Activated CD4-positive, alpha-beta T cell treated with anti-CD3 and anti-CD28 coated beads for 24 hours (primary cell): ENCODE results near the gene SRRM3.
"Not testable (repeated sequence)": the region's sequence is repeated elsewhere in the genome, so short reads cannot be mapped to it uniquely, and the experiment has no call there.

Experiments used
- DNase-seq, 2 donors: peaks; one replicate each; pipeline ENCODE4 v3.0.0-alpha.2; 2020; ENCODE audit warnings: low read depth in 2 of 2

The SRRM3 gene

DNA sequence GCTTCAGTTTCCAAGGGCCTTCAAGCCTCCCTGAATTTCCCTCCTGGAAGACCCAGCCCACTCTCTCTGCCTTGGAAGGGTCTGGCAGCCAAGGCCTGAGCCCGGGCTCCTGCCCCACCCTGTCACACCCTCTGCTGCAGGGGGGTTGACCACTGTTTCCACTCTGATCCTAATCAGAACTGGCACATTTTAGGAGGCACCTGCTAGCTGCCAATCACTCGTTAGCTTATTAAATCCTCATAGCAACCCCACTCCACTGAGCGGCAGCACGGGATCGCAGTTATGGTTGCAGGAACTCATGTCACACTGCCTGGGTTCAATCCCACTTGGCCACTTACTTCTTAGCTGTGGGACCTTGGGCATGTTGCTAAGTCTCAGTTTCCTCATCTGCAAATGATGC, 113.7 kb downstream of the SRRM3 start:
- DNase-seq: no peak

DNA sequence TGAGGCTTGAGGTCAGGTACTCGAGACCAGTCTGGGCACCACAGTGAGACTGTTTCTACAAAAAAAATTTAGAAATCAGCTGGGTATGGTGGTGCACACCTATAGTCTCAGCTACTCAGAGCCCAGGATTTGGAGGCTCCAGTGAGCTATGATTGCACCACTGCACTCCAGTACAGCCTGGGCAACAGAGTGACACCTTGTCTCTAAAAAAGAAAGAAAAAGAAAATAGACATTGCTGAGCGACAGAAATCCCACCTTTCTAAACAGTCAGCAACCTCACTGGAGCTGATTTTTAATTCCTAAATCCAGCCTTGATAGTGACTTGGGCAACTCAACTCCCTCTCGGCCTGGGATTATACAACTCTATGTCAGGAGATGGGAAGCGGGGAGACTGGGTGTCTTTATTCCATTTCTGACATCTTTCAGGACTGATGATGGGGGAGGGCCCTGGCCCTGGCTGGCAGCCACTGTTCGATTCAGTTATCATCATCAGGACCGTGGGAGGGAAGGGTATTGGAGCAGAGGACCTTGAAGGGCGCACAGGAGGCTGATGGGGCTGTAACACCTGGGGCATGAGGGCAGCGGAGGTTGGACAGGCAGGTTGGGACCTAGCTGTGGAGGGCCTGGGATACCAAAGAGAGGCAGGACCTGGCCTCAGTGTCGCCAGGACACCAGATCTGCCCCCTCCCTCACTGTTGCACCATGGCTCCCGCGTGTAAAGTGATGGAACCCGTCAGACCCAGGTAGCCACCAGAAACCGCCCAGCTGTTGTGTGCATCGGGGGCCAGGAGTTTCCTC, 115.5 kb downstream of the SRRM3 start:
- DNase-seq: no peak

DNA sequence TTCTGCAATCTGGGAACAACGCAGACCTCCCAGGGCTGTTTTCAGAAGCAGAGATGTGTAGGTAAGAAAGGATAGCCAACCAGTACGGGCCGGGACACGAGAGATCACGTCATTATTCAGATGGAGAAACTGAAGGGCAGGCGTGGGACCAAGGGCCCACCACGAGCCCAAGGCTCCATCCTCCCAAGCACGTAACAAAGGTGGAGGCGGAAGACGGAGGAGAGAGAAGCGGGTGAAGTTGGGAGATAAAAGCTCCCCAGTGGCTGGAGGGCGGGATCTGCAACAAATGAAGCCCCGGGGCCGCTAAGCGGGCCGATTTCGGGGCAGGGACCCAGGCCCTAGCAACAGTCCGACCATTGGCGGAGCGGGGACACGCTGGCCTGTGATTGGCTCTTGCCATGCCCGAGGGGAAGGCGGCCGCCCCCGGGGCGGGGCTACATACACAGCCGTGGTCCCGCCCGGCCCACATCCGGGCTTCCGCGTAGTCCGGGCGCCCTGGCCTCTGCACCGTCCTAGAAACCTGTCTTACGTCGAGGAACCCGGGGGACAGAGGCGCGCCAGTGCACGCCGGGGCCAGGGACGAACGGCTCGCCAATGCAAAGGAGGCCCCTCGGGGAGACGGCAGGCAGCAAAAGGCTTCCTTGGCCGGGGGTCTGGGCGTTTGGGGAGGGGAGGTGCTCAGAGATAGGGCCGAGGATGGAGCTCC, 116.2 kb downstream of the SRRM3 start:
- peak; percentile 87 to 91 for DNase-seq

DNA sequence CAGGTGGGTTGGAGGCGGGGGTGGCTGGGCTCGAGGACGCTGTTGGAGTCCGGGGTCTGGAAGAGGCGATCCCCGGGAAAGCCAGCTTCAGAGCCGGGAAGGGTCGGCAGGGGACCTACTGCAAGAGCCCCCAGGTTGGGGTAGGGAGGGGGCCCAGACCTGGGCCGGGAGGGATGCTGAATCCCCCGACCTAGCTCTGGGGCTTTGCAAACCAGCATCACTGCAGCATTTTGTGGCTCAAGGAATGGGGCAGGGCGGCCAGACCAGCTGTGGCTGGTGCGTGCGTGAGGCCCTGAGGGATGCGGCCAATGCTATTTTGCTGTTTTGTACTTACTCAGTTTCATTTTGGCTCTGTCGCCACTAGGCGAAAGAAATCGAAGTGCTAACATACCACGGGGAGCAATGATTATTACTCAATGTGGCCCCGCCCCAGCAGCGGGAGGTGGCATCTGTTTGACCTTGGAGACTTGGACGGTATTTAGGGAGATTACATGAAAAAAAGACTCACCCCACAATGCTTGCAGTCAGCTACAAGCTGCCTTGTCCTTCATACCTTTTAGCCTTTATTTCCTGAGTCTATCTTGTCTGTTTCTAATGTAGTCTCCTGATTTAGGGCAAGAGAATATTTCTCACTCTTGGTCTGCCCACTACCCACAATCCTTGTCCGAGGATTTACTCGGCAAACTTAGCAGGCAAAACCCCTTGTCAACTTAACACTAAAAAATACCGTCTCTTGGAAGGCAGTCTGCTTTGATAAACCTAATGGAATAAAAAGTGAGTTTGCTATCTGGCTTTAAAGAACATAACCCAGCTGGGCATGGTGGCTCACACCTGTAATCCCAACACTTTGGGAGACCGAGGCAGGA, 117.0 kb downstream of the SRRM3 start:
- DNase-seq: peak; percentile 34 to 42

DNA sequence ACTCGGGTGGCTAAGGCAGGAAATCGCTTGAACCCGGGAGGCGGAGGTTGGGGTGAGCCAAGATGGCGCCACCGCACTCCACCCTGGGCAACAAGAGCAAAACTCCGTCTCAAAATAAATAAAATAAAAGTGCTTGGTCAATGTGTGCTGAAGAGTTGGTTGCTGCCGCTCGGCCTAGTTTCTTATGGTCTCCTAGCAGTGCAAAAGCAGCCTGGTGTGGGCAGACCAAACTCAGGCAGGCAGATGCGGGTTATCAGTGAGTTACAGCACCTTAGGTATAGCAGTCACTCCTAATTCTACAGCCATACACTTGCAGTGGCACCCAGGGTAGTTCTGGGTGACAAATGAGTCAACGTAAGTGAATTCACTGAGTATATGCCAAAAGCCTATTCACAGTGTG, 123.4 kb downstream of the SRRM3 start:
- no peak for DNase-seq

DNA sequence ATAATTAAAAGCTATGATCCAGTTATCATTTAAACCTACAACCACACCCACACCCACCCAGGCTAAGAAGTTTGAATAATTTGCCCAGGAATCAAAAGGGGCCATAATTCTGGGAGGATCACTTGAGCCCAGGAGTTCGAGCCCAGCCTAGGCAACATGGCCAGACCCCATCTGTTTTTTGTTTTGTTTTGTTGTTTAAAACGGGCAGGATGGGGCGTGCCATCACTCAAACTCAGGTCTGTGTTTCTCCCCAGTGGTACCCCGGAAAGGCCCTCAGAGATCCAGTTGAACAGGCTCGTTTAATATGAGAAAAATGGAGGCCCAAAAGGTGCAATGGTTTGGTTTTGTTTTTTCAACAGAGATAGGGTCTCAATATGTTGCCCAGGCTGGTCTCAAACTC, 124.1 kb downstream of the SRRM3 start:
- DNase-seq: no peak

DNA sequence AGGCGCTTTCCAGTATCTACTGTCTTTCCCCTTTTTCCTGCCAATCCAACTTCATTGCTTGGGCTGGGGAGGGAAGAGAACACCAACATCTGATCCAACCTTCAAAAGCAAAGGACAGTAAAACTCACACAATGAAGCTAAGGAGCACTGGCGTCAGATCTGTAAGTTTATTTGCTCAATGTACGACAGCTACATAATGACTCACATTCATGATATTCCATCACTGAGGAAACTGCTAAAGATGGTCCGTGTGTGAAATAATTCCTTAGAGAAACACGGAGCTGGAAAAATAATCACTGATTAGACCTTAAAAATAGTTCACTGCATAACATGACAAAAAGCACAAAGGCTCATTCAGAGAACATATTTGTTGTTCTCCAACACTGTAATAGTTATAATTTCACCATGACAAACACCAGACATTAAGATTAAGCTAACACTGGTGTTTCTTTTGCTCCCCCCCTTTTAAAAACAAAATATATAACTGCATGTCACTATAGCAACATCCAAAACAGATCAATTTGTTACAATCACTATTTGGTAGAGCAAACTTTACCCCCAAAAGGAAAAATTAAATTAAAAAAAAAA, 125.0 kb downstream of the SRRM3 start:
- DNase-seq: no peak

DNA sequence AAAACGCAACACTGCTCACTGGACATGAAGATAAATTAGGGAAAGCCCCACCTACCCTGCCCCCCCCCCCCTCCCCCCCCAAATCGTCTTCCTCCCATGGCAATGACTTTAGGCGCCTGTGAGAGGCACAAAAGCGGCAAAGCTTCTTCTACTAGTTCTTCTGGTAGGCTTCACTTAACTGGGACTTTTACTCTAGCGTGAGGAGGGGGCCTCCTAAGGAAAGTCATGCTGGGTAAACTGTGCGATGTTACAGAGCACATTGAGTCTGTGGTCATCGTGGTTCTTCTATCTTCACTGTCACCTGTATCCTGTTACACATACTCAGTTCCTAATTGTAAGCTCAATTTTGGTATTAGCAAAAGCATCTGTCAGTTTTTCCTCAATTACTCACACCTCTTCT, 125.9 kb downstream of the SRRM3 start:
- no peak for DNase-seq

DNA sequence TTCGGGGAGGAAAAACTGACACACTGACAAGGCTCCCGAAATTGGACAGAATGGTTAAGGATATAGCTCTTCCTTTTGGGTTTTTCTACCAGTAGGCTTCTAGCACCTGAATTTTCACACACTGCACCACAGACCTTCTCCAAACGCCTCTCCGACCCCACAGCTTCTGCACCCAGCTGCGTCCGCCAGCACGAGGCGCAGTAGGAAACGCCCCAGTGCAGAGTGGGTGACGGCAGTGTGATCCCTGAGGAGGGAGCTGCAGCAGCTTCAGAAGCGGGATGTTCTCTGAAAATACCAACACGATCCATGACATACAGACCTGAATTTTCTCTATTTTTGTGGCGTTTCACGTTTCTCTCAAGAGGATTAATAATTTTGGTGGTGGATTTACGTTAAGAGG, 126.7 kb downstream of the SRRM3 start:
- no peak for DNase-seq

DNA sequence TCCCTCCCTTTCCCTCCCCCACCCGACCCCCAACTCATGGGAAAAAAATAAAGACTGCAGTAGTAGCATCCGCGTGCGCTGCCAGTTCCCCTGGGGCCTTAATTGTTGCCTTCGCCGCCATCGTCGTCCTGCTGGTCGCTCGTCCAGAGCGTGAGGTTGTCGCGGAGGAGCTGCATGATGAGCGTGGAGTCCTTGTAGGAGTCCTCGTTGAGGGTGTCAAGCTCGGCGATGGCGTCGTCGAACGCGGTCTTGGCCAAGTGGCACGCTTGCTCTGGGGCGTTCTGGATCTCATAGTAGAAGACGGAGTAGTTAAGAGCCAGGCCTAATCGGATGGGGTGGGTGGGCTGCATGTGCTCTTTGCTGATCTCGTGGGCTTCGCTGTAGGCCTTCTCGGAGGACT, 127.8 kb downstream of the SRRM3 start:
- DNase-seq: no peak

DNA sequence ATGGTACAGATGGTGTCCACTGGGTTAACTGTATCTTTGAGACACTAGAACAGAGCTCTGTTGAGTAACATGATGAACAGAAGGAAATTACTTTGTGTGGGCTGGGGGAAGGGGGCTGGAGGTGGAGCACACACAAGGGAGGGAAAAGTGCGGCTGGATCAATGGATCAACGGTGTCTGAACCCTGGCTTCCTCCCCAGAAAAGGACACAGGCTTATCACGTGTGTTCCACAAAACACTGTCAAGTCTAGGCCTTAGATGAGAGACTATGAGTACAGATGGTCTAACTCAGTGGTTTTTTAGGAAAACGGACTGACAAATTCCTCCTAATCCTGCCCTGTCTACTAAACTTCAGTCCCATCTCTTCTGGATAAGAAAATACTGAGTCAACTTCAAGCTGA, 128.6 kb downstream of the SRRM3 start:
- no peak for DNase-seq

DNA sequence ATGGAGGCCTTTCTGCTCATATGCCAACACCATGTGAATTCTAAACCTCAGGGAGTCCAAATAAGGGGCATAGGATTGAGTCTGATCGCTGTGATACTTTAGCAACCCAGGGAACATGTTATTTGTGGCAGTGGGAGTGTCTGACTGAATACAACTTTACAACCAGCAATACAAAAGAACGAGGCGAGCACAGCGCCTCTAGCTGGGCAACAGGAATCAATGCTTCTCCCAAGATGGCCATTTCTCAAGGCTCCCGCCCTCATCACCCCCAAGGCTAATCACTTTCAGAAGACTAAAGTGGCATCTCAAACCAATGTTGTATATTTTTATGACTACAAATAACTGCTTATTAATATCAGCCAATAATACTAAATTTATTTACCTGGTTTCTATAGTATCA, 129.0 kb downstream of the SRRM3 start:
- no peak for DNase-seq

DNA sequence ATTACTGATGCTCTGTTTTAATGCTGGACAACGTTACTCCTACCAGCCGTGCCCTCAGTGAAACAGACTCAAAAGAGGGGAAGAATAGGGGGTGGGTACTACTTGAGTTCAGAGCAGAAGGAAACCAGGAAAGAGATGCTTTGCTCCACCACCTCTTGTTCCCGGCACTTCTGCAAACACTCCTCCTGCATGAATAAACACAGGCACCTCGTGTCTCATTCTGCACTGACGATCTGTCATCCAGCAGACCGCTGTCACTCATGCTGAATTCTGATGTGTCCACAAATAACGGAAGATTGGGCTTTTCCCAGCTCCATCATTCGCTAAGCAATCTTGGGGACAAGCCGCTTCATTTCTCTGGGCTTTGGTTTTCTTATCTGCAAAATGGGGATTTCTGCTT, 130.4 kb downstream of the SRRM3 start:
- no peak for DNase-seq

DNA sequence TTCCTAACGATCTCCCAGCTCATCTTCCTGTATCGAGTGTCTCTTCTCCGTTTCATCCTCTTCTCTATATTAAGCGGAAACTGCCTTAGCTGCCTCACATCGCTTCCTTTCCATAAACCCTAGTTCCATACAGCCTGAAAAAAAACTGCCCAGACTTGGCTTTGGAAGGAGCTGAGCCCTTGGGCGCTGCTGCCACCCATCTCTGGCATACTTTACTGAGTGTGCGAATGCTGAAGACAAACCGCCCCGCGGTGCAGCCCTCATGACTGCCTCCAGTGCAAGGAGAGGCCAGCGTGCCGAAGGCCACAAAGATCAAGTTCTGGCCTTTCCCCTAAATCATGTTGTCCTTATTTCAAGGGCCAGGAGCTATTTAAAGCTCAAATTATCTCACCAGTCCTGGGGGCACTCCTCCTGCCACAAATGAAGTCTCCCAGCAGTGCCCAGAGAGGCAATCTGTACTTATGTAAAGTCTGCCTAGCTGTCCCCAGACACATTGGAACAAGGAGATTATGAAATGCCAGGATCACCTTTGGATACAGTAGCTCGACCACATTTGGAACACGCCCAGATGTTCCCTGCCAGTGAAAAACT, 131.9 kb downstream of the SRRM3 start:
- DNase-seq: no peak

DNA sequence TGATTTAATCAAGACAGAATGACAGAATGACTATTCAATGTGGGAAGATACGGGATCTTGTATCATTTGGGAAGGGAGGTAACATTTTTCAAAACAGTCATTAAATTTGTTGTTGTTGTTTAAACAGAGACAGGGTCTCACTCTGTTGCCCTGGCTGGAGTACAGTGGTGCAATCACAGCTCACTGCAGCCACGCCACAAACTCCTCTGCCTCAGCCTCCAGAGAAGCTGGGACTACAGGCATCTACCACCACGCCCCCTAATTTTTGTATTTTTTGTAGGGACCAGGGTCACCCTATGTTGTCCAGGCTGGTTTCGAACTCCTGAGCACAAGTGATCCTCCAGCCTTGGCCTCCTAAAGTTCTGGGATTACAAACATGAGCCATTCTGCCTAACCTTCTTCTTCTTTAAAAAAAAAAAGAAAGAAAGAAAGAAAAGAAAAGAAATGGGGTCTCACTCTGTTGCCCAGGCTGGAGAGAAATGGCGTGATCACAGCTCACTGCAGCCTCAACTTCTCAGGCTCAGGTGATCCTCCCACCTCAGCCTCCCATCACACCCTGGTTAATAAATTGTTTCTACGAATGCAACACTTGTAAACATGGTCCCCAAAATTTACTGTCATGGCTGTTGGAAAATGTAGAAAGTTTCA, 132.7 kb downstream of the SRRM3 start:
- DNase-seq: no peak

DNA sequence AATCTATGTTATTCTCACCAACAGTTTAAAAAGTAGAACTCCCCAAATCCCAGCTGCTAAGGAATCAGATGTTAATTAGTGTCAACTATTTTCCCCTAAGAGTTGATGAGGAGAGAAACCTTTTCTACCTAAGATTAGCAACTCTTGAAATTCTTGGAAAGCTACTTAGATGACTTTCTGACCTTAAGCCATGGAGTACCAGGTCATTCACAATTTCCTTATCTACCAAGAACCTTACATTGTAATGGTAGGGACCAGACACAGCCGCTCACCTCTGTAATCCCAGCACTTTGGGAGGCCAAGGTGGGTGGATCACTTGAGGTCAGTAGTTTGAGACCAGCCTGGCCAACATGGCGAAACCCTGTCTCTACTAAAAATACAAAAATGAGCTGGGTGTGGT, 133.7 kb downstream of the SRRM3 start:
- not testable (repeated sequence) for DNase-seq

DNA sequence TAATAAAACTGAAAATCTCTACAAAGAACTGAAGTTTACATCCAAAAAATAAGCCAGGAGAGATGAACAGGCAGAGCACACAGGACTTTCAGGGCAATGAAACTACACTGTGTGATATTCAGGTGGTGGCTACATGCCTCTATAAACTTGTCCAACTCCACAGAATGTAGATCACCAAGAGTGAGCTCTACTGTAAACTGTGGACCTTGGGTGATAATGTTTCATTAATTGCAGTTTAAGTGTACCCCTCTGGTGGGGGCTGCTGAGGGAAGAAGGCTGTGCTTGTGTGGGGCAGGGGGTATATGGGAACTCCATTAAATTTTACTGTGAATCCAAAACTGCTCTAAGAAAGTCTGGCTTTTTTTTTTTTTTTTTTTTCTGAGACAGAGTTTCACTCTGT, 134.4 kb downstream of the SRRM3 start:
- no peak for DNase-seq
